H9 (cell line): ENCODE measurements around the gene NUP98. TPM values are rescaled to one million over a fixed set of nuclear protein-coding genes. Genes with fewer than 3 reads are reported as not detected.

Experiments used
- DNase-seq: peaks from one replicate; pipeline ENCODE4 v3.0.0-alpha.2; 2017
- H2AFZ ChIP-seq: one replicate; pipeline ENCODE4 v1.6.1; 2013; ENCODE audit warnings: mild to moderate bottlenecking, low read length, control low read depth, moderate library complexity
- H2AK5ac ChIP-seq: 2 replicates; pipeline ENCODE4 v1.6.1; 2013; ENCODE audit warnings: low read length, control low read depth, mixed read lengths; ENCODE audit not compliant: insufficient read length
- H2BK120ac ChIP-seq: one replicate; pipeline ENCODE4 v1.6.1; 2013; ENCODE audit warnings: low read depth, mild to moderate bottlenecking, low read length, control low read depth, inconsistent platforms; ENCODE audit not compliant: poor library complexity, severe bottlenecking
- H2BK12ac ChIP-seq: 2 replicates; pipeline ENCODE4 v1.6.1; 2013; ENCODE audit warnings: low read length, control low read depth, mixed read lengths, low read depth; ENCODE audit not compliant: insufficient read length
- H2BK15ac ChIP-seq: 2 replicates; pipeline ENCODE4 v1.6.1; 2013; ENCODE audit warnings: low read depth, low read length, control low read depth
- H2BK20ac ChIP-seq: one replicate; pipeline ENCODE4 v1.6.1; 2013; ENCODE audit warnings: low read depth, mild to moderate bottlenecking, low read length, control low read depth, inconsistent platforms; ENCODE audit not compliant: poor library complexity, severe bottlenecking
- H2BK5ac ChIP-seq: 2 replicates; pipeline ENCODE4 v1.6.1; 2013; ENCODE audit warnings: low read length, control low read depth, mixed read lengths; ENCODE audit not compliant: insufficient read length
- H3K14ac ChIP-seq: 2 replicates; pipeline ENCODE4 v1.6.1; 2013; ENCODE audit warnings: low read length, control low read depth; ENCODE audit not compliant: insufficient read depth
- H3K18ac ChIP-seq: 2 replicates; pipeline ENCODE4 v1.6.1; 2013; ENCODE audit warnings: low read depth, mild to moderate bottlenecking, mixed read lengths, low read length, control low read depth; ENCODE audit not compliant: insufficient read length
- H3K23ac ChIP-seq: 2 replicates; pipeline ENCODE4 v1.6.1; 2013; ENCODE audit warnings: low read length, control low read depth, mixed read lengths, low read depth; ENCODE audit not compliant: insufficient read length
- H3K23me2 ChIP-seq: 2 replicates; pipeline ENCODE4 v1.6.1; 2013; ENCODE audit warnings: low read depth, mild to moderate bottlenecking, mixed read lengths, low read length, control low read depth; ENCODE audit not compliant: insufficient read length, poor library complexity, severe bottlenecking
- H3K27ac ChIP-seq: 2 replicates; pipeline ENCODE4 v1.5.1; 2013; ENCODE audit warnings: low read length, control low read depth, mixed read lengths, low read depth; ENCODE audit not compliant: insufficient read length
- H3K27me3 ChIP-seq: 2 replicates; pipeline ENCODE4 v1.6.1; 2013; ENCODE audit warnings: low read length, control low read depth, inconsistent platforms; ENCODE audit not compliant: insufficient read depth
- H3K4ac ChIP-seq: 2 replicates; pipeline ENCODE4 v1.6.1; 2013; ENCODE audit warnings: low read depth, mild to moderate bottlenecking, control low read depth, inconsistent platforms, low read length, moderate library complexity
- H3K4me1 ChIP-seq: 2 replicates; pipeline ENCODE4 v1.6.1; 2013; ENCODE audit warnings: low read length, control low read depth, inconsistent platforms; ENCODE audit not compliant: insufficient read depth
- H3K4me2 ChIP-seq: 2 replicates; pipeline ENCODE4 v1.6.1; 2013; ENCODE audit warnings: low read length, control low read depth, mixed read lengths; ENCODE audit not compliant: insufficient read length, insufficient read depth
- H3K56ac ChIP-seq: 2 replicates; pipeline ENCODE4 v1.6.1; 2013; ENCODE audit warnings: low read depth, mild to moderate bottlenecking, mixed read lengths, low read length, control low read depth; ENCODE audit not compliant: insufficient read length
- H3K79me1 ChIP-seq: 2 replicates; pipeline ENCODE4 v1.6.1; 2013; ENCODE audit warnings: low read depth, mild to moderate bottlenecking, moderate library complexity, low read length, control low read depth, inconsistent platforms; ENCODE audit not compliant: insufficient read depth, poor library complexity, severe bottlenecking
- H3K79me2 ChIP-seq: 2 replicates; pipeline ENCODE4 v1.6.1; 2013; ENCODE audit warnings: low read length, control low read depth, inconsistent platforms; ENCODE audit not compliant: insufficient read depth
- H3K9ac ChIP-seq: 2 replicates; pipeline ENCODE4 v1.6.1; 2013; ENCODE audit warnings: low read length, control low read depth, mixed read lengths; ENCODE audit not compliant: insufficient read length; ENCODE audit errors: extremely low read depth
- H3K9me3 ChIP-seq: one replicate; pipeline ENCODE4 v1.6.1; 2013; ENCODE audit warnings: low read depth, low read length, inconsistent platforms; ENCODE audit not compliant: control insufficient read depth
- H3T11ph ChIP-seq: one replicate; pipeline ENCODE4 v1.6.1; 2013; ENCODE audit warnings: mild to moderate bottlenecking, low read length, control low read depth, inconsistent platforms
- H4K20me1 ChIP-seq: one replicate; pipeline ENCODE4 v1.6.1; 2013; ENCODE audit not compliant: control insufficient read depth, insufficient read length, insufficient read depth
- H4K5ac ChIP-seq: 2 replicates; pipeline ENCODE4 v1.6.1; 2013; ENCODE audit warnings: low read depth, mild to moderate bottlenecking, mixed read lengths, low read length, control low read depth; ENCODE audit not compliant: insufficient read length
- H4K8ac ChIP-seq: replicated peaks from 2 replicates; pipeline ENCODE4 v1.6.1; 2013; ENCODE audit warnings: low read length, control low read depth, mixed read lengths, low read depth; ENCODE audit not compliant: insufficient read length
- H4K91ac ChIP-seq: 2 replicates; pipeline ENCODE4 v1.6.1; 2013; ENCODE audit warnings: low read depth, mild to moderate bottlenecking, moderate library complexity, mixed read lengths, low read length, control low read depth; ENCODE audit not compliant: insufficient read length
- H3K27ac Mint-ChIP-seq, 3 experiments: 2 replicates in 2 of 3; 3 replicates in 1 of 3; pipeline ENCODE4 v1.8.0; 2020 to 2021; ENCODE audit warnings: mixed read lengths in 3 of 3, mild to moderate bottlenecking in 1 of 3, moderate library complexity in 1 of 3
- H3K27me3 Mint-ChIP-seq: 2 replicates; pipeline ENCODE4 v1.8.0; 2021; ENCODE audit warnings: low read depth, mild to moderate bottlenecking, moderate library complexity, mixed read lengths
- H3K36me3 Mint-ChIP-seq, 3 experiments: 2 replicates in 2 of 3; 3 replicates in 1 of 3; pipeline ENCODE4 v1.8.0; 2020 to 2021; ENCODE audit warnings: low read depth in 3 of 3, mixed read lengths in 3 of 3; ENCODE audit not compliant: insufficient read depth in 1 of 3
- H3K4me1 Mint-ChIP-seq, 2 experiments: 2 replicates each; pipeline ENCODE4 v1.8.0; 2020; ENCODE audit warnings: mixed read lengths in 2 of 2
- H3K4me3 Mint-ChIP-seq, 2 experiments: 2 replicates in 1 of 2; 3 replicates in 1 of 2; pipeline ENCODE4 v1.8.0; 2020 to 2021; ENCODE audit warnings: mild to moderate bottlenecking in 2 of 2, mixed read lengths in 2 of 2, moderate library complexity in 1 of 2
- H3K9me3 Mint-ChIP-seq, 2 experiments: 2 replicates in 1 of 2; 3 replicates in 1 of 2; pipeline ENCODE4 v1.8.0; 2020; ENCODE audit warnings: mild to moderate bottlenecking in 2 of 2, mixed read lengths in 2 of 2, moderate library complexity in 1 of 2
- CTCF ChIP-seq: fragments of 200-600 bp; sonication (generic); conservative IDR thresholded peaks from 3 replicates; pipeline ENCODE4 v1.8.0; 2021; ENCODE audit warnings: antibody characterized with exemption, mild to moderate bottlenecking
- WGBS: extraction: QIAGEN DNeasy Blood & Tissue Kit; methylation state at CpG from one replicate; pipeline ENCODE4 v1.1.7; 2013; ENCODE audit warnings: missing lambda C conversion rate, low lambda C conversion rate, mixed read lengths; ENCODE audit not compliant: insufficient read length; ENCODE audit errors: extremely low coverage; 5-methylcytosine and 5-hydroxymethylcytosine counted together
- total RNA-seq: library from RNA; stranded (reverse); gene quantifications from 2 replicates; pipeline ENCODE4 v1.2.1, GENCODE V29; 2021

NUP98 gene
- total RNA-seq, 1 experiment from 2014 or later, result 105 TPM

DNA sequence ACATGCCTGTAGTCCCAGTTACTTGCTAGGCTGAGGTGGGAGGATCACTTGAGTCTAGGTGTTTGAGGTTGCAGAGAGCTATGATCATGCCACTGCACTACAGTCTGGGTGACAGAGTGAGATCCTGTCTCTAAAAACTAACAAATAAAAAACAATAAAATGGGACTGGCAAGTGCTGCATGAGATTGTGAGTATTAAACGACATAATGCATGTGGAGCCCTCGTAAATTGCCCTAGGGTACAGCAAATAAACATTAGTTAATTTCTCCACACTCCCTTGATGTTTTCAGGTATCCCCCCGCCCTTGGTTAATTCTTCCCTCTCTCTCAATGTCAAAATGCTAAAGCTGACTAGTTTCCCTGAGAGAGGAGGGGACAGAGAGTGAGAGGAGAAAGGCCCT, 48.3 kb upstream of the NUP98 start:
- no peak overlapping the region for H3K9ac ChIP-seq
- no peaks in the 10 kb centered on the region; a peak in 1 of 5 replicates for H3K9me3 Mint-ChIP-seq
- no peaks in the 10 kb centered on the region; the same call in 1 of the 2 replicates for H3K27me3 ChIP-seq
- no peak overlapping the region for H2BK20ac ChIP-seq
- no peak overlapping the region for H3K4me2 ChIP-seq
- no peak overlapping the region for H2BK5ac ChIP-seq
- H3K27ac Mint-ChIP-seq, result no peak overlapping the region
- H3K4me3 Mint-ChIP-seq, result no peak overlapping the region
- no peak overlapping the region for H3K56ac ChIP-seq
- no peak overlapping the region for H3K14ac ChIP-seq
- H3K36me3 Mint-ChIP-seq, result no peaks in the 10 kb centered on the region
- peaks cover 2 to 3% of the 10 kb centered on the region in 2 experiments; a peak in 2 of 4 replicates for H3K4me1 Mint-ChIP-seq
- H2AK5ac ChIP-seq, result no peak overlapping the region
- no peaks in the 10 kb centered on the region for H3K79me1 ChIP-seq
- H3K4me1 ChIP-seq, result no peaks in the 10 kb centered on the region
- H2AFZ ChIP-seq, result no peak overlapping the region
- no peaks in the 10 kb centered on the region for H3K79me2 ChIP-seq
- no peak overlapping the region for H2BK15ac ChIP-seq
- no CpG with 5 or more reads among the region's 3 CpGs for WGBS
- no peak overlapping the region for H4K5ac ChIP-seq
- TF ChIP-seq CTCF, result no peak
- DNase-seq, result no peak
- H3K27ac ChIP-seq, result no peak overlapping the region
- no peak overlapping the region for H3K4ac ChIP-seq
- no peaks in the 10 kb centered on the region for H4K20me1 ChIP-seq
- no peak overlapping the region for H2BK120ac ChIP-seq
- H3K23me2 ChIP-seq, result peaks cover 4% of the 10 kb centered on the region
- H3T11ph ChIP-seq, result no peak overlapping the region
- no peak overlapping the region for H4K8ac ChIP-seq
- no peak overlapping the region for H3K18ac ChIP-seq
- no peak overlapping the region for H4K91ac ChIP-seq
- H3K23ac ChIP-seq, result no peak overlapping the region
- no peaks in the 10 kb centered on the region for H3K9me3 ChIP-seq
- H2BK12ac ChIP-seq, result no peak overlapping the region
- H3K27me3 Mint-ChIP-seq, result peaks cover 19% of the 10 kb centered on the region
